ENCODE measurements around the gene AKAP13. TPM values are rescaled to one million over a fixed set of nuclear protein-coding genes. Genes with fewer than 3 reads are reported as not detected.

Gene AKAP13
- polyA plus RNA-seq, 3 donors, result 47.9 to 99.7 (median 92.6) TPM

DNA sequence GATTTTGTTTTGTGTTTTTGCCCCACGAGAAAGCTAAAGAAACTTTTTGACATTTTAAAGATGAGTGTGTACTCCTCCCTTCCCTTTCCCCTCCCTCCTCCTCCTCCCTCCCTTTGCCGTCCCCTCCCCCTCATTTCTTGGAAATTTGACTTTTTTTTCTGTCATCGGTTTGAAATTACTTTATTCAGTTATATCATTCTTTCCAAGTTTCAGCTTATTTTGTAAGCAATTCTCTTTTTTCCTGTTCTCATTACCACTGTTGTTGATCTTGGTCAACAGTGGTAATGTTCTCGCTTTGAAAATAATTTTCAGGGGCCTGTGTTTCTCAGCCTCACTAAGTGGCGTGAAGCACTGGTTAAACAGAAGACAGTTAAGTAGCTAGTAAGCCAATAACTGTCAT is 178.4 kb downstream of the AKAP13 start:
- Mint-ChIP-seq H3K36me3 (peaks cover 33 to 54% of the 10 kb centered on the region in 2 donors), H3K27ac (peak overlapping the region; percentile 2 to 94 (median 67)), H3K9me3 (no peaks in the 10 kb centered on the region), H3K4me1 (peaks cover 71% of the 10 kb centered on the region), H3K27me3 (ENCODE audit: low read depth in 3 of 3) (no peaks in the 10 kb centered on the region), H3K4me3 (peak overlapping the region in 1 of 2 donors; percentile 72)
- H3K27me3 ChIP-seq (ENCODE audit: control insufficient read depth in 2 of 2, insufficient read depth in 2 of 2, low read length in 2 of 2), result no peaks in the 10 kb centered on the region
- no CpG with 5 or more reads among the region's 5 CpGs for WGBS (ENCODE audit: insufficient coverage)
- H4K20me1 ChIP-seq (ENCODE audit: insufficient read depth, low read length), result peaks cover 72% of the 10 kb centered on the region
- no peak overlapping the region for H3K9ac ChIP-seq (ENCODE audit: insufficient read depth, low read length, poor library complexity, severe bottlenecking)
- intact Hi-C loops (cut with micrococcal nuclease), result no loop called here
- no peak for DNase-seq
- H3K4me1 ChIP-seq (ENCODE audit: control insufficient read depth in 1 of 2, insufficient read depth in 2 of 2, low read length in 2 of 2), result peaks cover 62 to 71% of the 10 kb centered on the region in 2 donors
- TF ChIP-seq, protein P1, sequence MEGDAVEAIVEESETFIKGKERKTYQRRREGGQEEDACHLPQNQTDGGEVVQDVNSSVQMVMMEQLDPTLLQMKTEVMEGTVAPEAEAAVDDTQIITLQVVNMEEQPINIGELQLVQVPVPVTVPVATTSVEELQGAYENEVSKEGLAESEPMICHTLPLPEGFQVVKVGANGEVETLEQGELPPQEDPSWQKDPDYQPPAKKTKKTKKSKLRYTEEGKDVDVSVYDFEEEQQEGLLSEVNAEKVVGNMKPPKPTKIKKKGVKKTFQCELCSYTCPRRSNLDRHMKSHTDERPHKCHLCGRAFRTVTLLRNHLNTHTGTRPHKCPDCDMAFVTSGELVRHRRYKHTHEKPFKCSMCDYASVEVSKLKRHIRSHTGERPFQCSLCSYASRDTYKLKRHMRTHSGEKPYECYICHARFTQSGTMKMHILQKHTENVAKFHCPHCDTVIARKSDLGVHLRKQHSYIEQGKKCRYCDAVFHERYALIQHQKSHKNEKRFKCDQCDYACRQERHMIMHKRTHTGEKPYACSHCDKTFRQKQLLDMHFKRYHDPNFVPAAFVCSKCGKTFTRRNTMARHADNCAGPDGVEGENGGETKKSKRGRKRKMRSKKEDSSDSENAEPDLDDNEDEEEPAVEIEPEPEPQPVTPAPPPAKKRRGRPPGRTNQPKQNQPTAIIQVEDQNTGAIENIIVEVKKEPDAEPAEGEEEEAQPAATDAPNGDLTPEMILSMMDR (IDR thresholded peaks at IDR 0.05), result no peak
- peak overlapping the region in 1 of 3 experiments; percentile 83 for H3K4me3 ChIP-seq (replicated peaks in 1 of 3; ENCODE audit: low read depth in 2 of 3, low read length in 3 of 3)
- no peak overlapping the region for H2AFZ ChIP-seq (ENCODE audit: insufficient read depth, low read depth, low read length, poor library complexity, severe bottlenecking)
- H3K27ac ChIP-seq (ENCODE audit: low read depth in 1 of 2, low read length in 2 of 2), result peak overlapping the region in 1 of 2 donors; percentile 78
- peaks cover 97% of the 10 kb centered on the region for H3K79me2 ChIP-seq (ENCODE audit: insufficient read depth, low read length)
- no peaks in the 10 kb centered on the region for H3K9me3 ChIP-seq (replicated peaks in 1 of 2; ENCODE audit: control insufficient read depth in 1 of 2, insufficient read depth in 1 of 2, low read length in 2 of 2)
- peak overlapping the region; percentile 81 for H3K4me2 ChIP-seq (replicated peaks; ENCODE audit: extremely low read depth, low read length, poor library complexity, severe bottlenecking)
- H3K36me3 ChIP-seq (replicated peaks in 1 of 2; ENCODE audit: control insufficient read depth in 1 of 2, insufficient read depth in 2 of 2, low read length in 2 of 2), result peaks cover 6 to 35% of the 10 kb centered on the region in 2 donors

DNA sequence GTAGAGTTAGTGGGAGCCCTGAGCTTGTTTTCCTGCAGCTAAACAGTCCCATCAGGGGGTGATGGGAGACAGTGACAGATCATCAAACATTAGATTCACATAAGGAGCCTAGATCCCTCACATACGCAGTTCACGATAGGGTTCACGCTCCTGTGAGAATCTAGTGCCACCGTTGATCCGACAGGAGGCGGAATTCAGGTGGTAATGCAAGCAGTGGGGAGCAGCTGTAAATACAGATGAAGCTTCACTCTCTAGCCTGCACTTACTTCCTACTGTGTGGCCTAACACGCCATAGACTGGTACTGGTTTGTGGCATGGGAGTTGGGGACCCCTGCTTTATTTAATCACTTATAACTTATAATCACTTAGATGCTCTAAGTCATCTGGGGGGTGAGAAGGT is 179.1 kb downstream of the AKAP13 start:
- H3K79me2 ChIP-seq (ENCODE audit: insufficient read depth, low read length), result peaks cover 97% of the 10 kb centered on the region
- TF ChIP-seq, protein P1 (IDR thresholded peaks at IDR 0.05), result no peak
- Mint-ChIP-seq H3K27me3 (ENCODE audit: low read depth in 3 of 3) (no peaks in the 10 kb centered on the region), H3K4me3 (no peak overlapping the region), H3K9me3 (no peaks in the 10 kb centered on the region), H3K4me1 (peaks cover 69% of the 10 kb centered on the region), H3K36me3 (peaks cover 34 to 58% of the 10 kb centered on the region in 2 donors), H3K27ac (peak overlapping the region; percentile 62 to 90 (median 78))
- H3K4me2 ChIP-seq (replicated peaks; ENCODE audit: extremely low read depth, low read length, poor library complexity, severe bottlenecking), result no peak overlapping the region
- H3K9me3 ChIP-seq (replicated peaks in 1 of 2; ENCODE audit: control insufficient read depth in 1 of 2, insufficient read depth in 1 of 2, low read length in 2 of 2), result no peaks in the 10 kb centered on the region
- H3K4me1 ChIP-seq (ENCODE audit: control insufficient read depth in 1 of 2, insufficient read depth in 2 of 2, low read length in 2 of 2), result peaks cover 55 to 68% of the 10 kb centered on the region in 2 donors
- H3K36me3 ChIP-seq (replicated peaks in 1 of 2; ENCODE audit: control insufficient read depth in 1 of 2, insufficient read depth in 2 of 2, low read length in 2 of 2), result peaks cover 6 to 34% of the 10 kb centered on the region in 2 donors
- peak overlapping the region in 1 of 2 donors; percentile 57 for H3K27ac ChIP-seq (ENCODE audit: low read depth in 1 of 2, low read length in 2 of 2)
- intact Hi-C loops (cut with micrococcal nuclease), result no loop called here
- H4K20me1 ChIP-seq (ENCODE audit: insufficient read depth, low read length), result peaks cover 79% of the 10 kb centered on the region
- H2AFZ ChIP-seq (ENCODE audit: insufficient read depth, low read depth, low read length, poor library complexity, severe bottlenecking), result no peak overlapping the region
- H3K9ac ChIP-seq (ENCODE audit: insufficient read depth, low read length, poor library complexity, severe bottlenecking), result no peak overlapping the region
- H3K4me3 ChIP-seq (replicated peaks in 1 of 3; ENCODE audit: low read depth in 2 of 3, low read length in 3 of 3), result peak overlapping the region in 1 of 3 experiments; percentile 5
- WGBS (ENCODE audit: insufficient coverage), result 100% methylated on average over 2 of the region's 7 CpGs
- no peak for DNase-seq
- no peaks in the 10 kb centered on the region for H3K27me3 ChIP-seq (ENCODE audit: control insufficient read depth in 2 of 2, insufficient read depth in 2 of 2, low read length in 2 of 2)
